HFFc6 (cell line): ENCODE results near the gene DNAJC16. TPM values are rescaled to one million over a fixed set of nuclear protein-coding genes. Genes with fewer than 3 reads are reported as not detected.

Experiments used
- DNase-seq: peaks from one replicate; pipeline ENCODE4 v3.0.0-alpha.2; 2018
- H3K27ac Mint-ChIP-seq: 2 replicates; pipeline ENCODE4 v1.8.0; 2020; ENCODE audit warnings: mild to moderate bottlenecking, mixed read lengths
- H3K27me3 Mint-ChIP-seq: 2 replicates; pipeline ENCODE4 v1.8.0; 2021; ENCODE audit warnings: mild to moderate bottlenecking, moderate library complexity, mixed read lengths; ENCODE audit not compliant: insufficient read depth
- H3K36me3 Mint-ChIP-seq: 2 replicates; pipeline ENCODE4 v1.8.0; 2021; ENCODE audit warnings: low read depth, mixed read lengths
- H3K4me1 Mint-ChIP-seq: 2 replicates; pipeline ENCODE4 v1.8.0; 2020; ENCODE audit warnings: low read depth, mixed read lengths
- H3K4me3 Mint-ChIP-seq: 2 replicates; pipeline ENCODE4 v1.8.0; 2020; ENCODE audit warnings: mild to moderate bottlenecking, moderate library complexity, mixed read lengths
- H3K9me3 Mint-ChIP-seq: 2 replicates; pipeline ENCODE4 v1.8.0; 2020; ENCODE audit warnings: mild to moderate bottlenecking, mixed read lengths
- total RNA-seq, 6 experiments: library from RNA; stranded (reverse); fragmentation: NEBNext Ultra II Directional; extraction: Animal tissue kit (Norgen Biotek cat#: 25700); gene quantifications; 2 replicates in 1 of 6; 3 replicates in 5 of 6; pipeline ENCODE4 v1.2.3, GENCODE V29; 2021
- TF ChIP-seq, protein P1 (sequence below): fragments of 200-600 bp; sonication (generic); IDR thresholded peaks from 2 replicates; pipeline ENCODE4 v1.5.0; 2021; ENCODE audit warnings: antibody characterized with exemption, mild to moderate bottlenecking

Gene DNAJC16
- total RNA-seq, 6 experiments from 2014 or later: 21.5 to 26.5 (median 22.8) TPM

DNA sequence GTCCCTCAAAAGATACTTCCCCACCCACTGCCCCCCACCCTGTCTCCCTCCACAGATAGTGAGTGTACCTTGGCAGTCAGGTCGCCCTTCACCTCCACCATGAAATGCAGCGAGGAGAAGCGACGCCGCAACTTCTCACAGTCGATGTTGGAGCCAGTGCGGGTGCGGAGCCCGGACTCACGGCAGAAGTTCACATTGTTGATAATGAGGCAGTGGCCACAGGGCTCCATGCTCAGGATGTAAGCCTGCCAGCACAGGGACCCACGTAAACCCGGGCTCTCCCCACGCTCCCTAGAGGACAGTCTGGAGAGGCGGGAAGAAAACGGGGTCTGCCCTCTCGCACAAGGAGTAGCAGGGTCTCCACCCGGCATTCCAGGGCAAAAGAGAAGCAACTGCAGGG lies 19.8 kb upstream of the DNAJC16 start:
- H3K36me3 Mint-ChIP-seq: no peaks in the 10 kb centered on the region
- H3K4me1 Mint-ChIP-seq: peaks cover 10% of the 10 kb centered on the region
- DNase-seq: no peak
- H3K27me3 Mint-ChIP-seq: no peaks in the 10 kb centered on the region
- H3K4me3 Mint-ChIP-seq: no peak overlapping the region
- no peak overlapping the region for H3K27ac Mint-ChIP-seq
- H3K9me3 Mint-ChIP-seq: no peaks in the 10 kb centered on the region
- TF ChIP-seq, protein P1, sequence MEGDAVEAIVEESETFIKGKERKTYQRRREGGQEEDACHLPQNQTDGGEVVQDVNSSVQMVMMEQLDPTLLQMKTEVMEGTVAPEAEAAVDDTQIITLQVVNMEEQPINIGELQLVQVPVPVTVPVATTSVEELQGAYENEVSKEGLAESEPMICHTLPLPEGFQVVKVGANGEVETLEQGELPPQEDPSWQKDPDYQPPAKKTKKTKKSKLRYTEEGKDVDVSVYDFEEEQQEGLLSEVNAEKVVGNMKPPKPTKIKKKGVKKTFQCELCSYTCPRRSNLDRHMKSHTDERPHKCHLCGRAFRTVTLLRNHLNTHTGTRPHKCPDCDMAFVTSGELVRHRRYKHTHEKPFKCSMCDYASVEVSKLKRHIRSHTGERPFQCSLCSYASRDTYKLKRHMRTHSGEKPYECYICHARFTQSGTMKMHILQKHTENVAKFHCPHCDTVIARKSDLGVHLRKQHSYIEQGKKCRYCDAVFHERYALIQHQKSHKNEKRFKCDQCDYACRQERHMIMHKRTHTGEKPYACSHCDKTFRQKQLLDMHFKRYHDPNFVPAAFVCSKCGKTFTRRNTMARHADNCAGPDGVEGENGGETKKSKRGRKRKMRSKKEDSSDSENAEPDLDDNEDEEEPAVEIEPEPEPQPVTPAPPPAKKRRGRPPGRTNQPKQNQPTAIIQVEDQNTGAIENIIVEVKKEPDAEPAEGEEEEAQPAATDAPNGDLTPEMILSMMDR: no peak

DNA sequence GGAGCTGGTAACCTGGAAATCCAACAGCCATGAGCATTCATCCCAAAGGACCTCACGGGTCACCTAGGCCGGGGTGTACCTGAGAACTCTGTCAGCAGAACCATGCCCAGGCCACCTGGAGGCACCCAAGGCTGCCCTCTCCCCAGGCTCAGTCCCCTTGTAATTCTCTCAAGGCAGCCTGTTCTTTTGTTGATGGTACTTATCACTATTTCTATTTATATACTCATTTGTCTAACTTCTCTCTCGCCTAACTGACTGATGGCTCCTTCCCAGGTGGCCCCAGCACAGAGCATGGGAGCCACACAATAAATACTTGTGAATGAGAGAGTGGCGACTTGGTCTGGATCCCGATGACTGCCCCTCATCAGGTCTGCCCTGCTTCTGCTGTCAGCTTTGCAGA lies 19.4 kb upstream of the DNAJC16 start:
- no peak for DNase-seq
- Mint-ChIP-seq H3K36me3 (no peaks in the 10 kb centered on the region), H3K27me3 (no peaks in the 10 kb centered on the region), H3K27ac (no peak overlapping the region), H3K9me3 (no peaks in the 10 kb centered on the region), H3K4me1 (peaks cover 10% of the 10 kb centered on the region), H3K4me3 (no peak overlapping the region)
- TF ChIP-seq, protein P1: no peak

DNA sequence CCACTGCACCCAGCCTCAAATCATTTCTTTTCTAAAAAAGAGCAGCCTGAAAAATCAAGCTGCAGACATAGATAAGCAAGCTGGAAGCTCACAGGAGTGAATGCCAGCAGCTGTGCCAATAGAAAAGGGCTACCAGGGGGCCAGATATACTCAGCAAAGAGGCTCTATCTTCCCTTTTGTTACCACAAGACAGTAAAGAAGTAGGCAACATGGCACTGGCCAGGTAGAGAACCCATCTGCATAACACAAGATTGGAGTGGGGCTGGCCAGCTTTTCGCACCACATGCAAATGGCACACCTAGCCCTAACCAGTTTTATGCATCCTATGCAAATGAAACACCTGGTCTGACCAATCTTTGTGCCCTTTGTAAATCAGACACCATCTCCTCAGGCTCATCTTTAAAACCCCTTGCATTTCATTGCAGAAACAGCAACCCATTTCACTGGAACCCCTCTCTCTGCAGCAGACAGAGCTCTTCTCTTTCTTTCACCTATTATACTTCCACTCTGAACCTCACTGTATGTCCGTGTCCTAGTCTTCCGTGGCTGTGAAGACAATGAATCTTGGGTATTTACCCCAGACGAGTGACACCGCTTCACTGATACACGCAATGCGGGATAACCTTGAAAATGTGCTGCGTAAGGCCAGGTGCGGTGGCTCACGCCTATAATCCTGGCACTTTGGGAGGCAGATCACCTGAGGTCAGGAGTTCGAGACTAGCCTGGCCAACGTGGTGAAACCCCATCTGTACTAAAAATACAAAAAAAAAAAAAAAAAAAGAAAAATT lies 17.8 kb upstream of the DNAJC16 start:
- H3K36me3 Mint-ChIP-seq: no peaks in the 10 kb centered on the region
- no peak for DNase-seq
- H3K27me3 Mint-ChIP-seq: no peaks in the 10 kb centered on the region
- H3K27ac Mint-ChIP-seq: no peak overlapping the region
- TF ChIP-seq, protein P1: no peak
- no peaks in the 10 kb centered on the region for H3K9me3 Mint-ChIP-seq
- H3K4me1 Mint-ChIP-seq: peaks cover 10% of the 10 kb centered on the region
- no peak overlapping the region for H3K4me3 Mint-ChIP-seq

DNA sequence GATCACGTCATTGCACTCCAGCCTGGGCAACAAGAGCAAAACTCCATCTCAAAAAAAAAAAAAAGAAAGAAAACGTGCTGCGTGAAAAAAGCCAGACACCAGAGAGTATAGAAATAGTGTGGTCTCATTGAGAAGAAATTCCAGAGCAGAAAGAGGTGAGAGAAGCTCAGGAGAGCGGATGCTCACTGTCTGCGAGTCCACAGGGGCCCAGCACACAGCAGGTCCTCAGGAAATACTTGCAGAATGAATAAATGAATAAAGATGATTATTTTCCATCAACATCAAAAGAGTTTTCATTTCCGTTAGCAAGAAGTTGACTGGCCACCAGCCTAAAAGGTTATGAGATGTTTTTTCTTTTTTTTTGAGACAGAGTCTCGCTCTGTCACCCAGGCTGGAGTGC lies 17.1 kb upstream of the DNAJC16 start:
- no peak overlapping the region for H3K4me3 Mint-ChIP-seq
- TF ChIP-seq, protein P1: no peak
- no peak overlapping the region for H3K27ac Mint-ChIP-seq
- H3K27me3 Mint-ChIP-seq: no peaks in the 10 kb centered on the region
- peaks cover 10% of the 10 kb centered on the region for H3K4me1 Mint-ChIP-seq
- no peaks in the 10 kb centered on the region for H3K9me3 Mint-ChIP-seq
- no peaks in the 10 kb centered on the region for H3K36me3 Mint-ChIP-seq
- DNase-seq: no peak

DNA sequence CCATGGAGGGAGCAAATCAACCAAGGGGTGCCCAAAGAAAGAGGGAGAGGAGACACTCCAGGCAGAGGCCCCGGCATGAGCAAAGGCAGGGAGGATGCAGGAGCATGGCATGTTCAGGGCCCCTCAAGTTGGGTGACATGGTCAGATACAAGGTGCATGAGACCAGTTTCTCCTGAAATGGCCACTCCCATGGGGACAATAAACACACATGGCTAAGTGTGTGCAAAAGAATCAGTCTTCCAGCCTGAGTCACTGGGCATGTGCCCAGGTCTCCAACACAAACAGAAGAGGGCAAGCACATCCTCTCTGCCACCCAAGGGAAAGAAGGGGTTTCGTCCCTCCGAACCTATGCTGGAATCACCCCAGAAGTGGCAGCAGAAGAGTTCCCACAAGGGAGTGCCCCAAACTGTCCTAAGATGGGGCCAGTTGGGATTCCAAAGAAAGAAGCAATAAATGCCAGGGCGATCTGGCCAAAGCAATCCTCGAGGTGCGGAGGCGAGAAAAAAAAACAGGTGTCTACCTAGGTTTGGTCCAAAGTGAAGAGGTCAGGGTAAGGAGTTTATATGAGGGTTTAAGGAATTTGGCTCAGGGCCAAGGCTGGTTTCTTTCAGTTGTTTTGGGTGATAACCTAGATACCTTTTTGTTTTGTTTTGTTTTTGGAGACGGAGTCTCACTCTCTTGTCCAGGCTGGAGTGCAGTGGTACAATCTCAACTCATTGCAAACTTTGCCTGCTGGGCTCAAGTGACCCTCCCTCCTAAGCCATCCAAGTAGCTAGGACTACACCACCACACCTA lies 15.8 kb upstream of the DNAJC16 start:
- DNase-seq: no peak
- Mint-ChIP-seq H3K9me3 (no peaks in the 10 kb centered on the region), H3K27me3 (no peaks in the 10 kb centered on the region)

More for the DNA sequence above, 15.8 kb upstream of the DNAJC16 start:
- TF ChIP-seq, protein P1: no peak
- Mint-ChIP-seq H3K27ac (no peak overlapping the region; the same call in 1 of the 2 replicates), H3K4me1 (peaks cover 18% of the 10 kb centered on the region), H3K36me3 (no peaks in the 10 kb centered on the region), H3K4me3 (no peak overlapping the region)
